GM21529 (cell line): ENCODE data around the gene IL17REL.

Experiments used
- ATAC-seq: cut with Tn5 transposase; IDR thresholded peaks from one replicate; pipeline ENCODE4 v1.9.1; 2021; ENCODE audit not compliant: unreplicated experiment

IL17REL gene

DNA sequence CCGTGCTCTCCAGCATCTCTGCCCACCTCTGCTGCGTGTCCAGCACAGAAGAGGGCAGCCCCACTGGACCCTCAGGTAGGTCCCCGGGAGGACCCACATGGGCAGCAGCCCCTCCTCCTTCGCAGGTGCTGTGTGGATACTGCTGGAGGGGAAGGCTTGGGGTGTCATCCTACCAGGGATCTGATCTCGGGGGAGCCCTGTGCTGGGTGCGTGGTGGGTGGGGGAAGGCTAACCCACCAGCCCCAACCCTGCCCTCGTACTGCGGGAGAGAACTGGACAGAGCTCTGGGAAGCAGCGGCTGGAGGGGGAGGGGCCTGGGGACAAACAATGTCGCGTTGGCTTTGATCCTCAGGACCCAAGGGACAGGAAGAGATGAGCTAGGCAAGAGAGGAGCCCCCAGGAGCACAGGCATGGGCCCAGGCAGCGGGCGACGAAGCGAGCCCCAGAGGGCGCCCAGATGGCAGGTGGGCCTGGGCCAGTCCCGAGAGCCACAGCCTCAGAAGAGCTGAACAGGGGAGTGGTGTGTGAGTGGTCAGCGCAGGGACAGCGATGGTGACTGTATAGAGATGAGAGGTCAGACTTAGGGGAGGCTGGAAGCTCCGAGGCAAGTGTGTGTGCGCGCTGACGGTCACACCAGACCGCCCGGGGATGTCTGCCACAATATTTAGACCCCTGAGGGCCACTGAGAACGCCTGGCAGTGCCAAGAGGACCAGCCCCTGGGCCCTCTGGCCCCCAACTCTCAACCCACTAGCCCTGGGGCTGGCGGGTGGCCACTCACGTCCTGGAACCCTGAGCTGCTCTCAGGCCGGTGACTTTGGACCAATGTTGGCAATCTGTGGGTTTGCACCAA is 53.4 kb downstream of the IL17REL start:
- no peak for ATAC-seq

- no peak for ATAC-seq
Measured at GRCh38 chr22:49958366-49958921, 54.1 kb downstream of the IL17REL start.

- ATAC-seq, result no peak
Measured at GRCh38 chr22:49957826-49958365, 54.7 kb downstream of the IL17REL start.

DNA sequence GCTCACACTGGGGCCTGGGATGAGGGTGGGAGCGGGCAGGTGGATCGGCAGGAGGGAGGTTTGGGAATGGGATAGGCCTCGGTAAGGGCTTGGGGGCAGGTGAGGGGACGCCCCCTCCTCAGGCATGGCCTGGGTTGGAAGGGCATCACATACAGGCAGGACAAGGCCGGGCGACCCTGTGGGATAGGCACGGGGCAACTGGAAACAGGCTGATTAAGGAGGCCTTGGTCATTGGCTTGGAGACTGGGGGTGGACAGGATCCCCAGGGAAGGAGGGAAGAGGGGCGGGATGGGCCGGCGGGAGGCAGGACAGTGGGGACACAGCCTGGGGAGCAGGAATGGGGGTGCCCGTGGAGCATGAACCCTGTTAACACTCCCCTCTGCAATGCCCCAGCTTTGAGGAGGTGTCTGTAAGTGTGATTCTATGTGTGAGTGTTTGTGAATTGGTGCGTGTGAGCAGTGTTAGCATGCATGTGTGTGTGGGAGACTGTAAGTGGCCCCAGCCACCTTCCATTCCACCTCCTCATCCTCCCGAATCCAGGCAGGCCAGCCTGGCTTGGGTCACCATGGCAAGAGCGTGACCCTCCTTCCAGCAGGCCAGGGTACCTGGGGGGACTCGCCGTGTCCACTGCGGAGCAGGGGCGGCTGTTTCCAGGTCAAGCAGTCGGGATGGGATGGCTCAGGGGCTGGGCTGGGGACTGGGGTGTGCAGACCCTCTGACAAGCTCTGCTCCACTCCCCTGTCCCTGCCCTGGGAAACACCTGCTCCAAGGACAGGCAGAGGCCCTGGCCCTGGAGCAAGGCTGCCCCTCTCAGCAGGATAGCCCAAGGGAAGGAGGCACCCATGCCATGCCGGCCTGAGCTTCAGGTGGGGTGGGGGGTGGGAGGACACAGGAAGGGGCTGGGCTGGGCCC is 55.4 kb downstream of the IL17REL start:
- no peak for ATAC-seq

DNA sequence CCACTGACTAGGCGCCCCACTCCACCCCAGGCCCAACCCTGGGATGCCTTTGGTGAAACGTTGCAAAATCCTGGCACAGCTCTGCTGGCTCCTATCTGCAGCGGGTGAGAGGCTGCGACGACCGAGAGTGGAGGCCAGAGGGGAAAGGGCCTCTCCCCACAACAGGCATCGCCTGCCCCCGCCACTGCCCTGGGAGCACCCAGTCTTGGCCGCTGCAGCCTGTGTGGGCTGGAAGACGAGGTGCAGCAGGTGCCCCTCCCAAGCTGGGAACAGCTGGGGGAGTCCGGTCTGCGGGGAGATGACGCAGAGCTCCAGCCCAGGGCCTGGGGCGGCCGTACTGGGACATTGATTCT is 56.2 kb downstream of the IL17REL start:
- ATAC-seq, result no peak

DNA sequence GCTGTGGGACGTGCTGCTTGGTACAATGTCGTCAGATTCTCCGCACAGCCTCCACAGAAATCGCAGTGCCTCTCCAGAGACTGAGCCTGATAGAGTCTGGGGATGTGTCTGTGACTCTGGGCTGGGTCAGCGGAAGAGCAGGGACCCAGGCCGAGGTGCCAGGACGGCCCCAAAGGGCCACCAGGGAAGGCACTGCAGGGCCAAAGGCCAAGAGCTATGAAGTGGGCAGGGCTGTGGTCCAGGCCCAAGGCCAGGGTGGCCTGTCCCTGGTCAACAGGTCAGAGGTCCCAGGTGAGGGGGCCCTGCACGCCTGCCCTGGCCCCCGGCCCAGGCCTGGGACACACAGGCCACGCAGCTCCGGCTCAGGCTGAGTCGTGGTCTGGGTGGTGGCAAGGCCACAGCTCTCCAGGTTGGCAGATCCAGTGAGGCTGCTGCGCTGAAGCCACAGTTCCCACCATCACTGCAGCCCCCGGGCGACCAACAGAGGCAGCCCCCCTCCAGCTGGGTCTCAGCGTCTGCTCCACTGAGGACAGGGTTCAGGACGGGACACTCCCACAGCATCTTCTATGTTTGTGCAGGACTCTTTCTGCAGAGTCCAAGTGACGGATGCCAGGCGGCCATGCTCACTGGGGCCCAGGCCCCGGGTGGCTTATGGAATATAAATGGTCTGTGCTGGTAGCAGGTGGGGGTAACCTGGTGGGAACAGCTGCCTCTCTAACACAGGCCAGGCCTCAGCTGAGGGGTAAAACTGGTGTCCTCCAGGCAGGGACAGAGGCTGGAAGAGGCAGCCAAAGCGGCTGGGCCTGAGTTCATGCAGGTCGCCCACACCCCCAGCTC is 56.8 kb downstream of the IL17REL start:
- no peak for ATAC-seq

GRCh38 chr22:49954991-49955580 is 57.5 kb downstream of the IL17REL start:
- no peak for ATAC-seq

- ATAC-seq, result no peak
Measured at GRCh38 chr22:49954354-49954753, 58.2 kb downstream of the IL17REL start.

- ATAC-seq, result no peak
Measured at GRCh38 chr22:49953680-49954344, 58.8 kb downstream of the IL17REL start.

GRCh38 chr22:49953027-49953679 is 59.4 kb downstream of the IL17REL start:
- ATAC-seq, result no peak

DNA sequence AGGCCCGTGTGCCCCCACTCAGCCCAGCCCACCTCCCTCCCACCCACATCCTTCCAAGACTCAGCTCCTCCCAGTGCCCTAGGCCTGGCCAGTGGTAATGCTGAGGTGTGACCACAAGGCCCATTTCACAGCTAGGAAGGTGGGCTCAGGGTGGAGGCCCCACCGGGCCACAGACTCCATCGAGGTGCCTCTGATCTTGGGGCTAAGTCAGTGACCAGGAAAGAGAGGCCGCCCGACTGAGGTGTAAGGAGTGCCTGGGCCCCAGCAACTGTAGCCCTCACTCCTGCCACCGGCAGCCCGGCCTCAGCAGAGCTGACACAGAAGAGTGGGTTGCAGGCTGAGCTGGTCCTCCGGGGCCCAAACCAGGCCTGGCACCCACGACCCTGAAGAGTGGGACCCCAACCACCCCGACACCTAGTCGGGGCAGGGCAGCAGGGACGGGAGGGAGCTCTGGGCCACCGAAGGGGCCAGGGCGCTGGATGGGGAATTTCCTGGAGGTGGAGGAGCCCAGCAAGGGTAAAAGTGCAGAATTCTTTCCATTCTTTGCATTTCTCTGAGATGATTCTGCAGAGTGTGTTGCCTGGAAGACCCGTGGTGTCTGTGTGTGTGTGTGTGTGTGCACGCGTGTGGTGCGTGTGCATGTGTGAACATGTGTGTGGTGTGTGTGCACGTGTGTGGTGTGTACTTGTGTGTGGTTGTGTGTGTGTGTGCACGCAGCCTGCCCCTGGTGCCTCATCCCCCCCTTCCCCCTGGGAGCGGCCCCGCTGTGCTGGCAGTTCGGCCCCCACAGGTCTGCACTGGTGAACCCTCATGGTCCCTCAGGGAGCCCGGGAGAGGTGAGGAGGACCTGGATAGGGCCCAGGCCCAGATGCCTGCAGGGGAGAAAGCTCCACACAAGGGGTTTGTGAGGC is 60.3 kb downstream of the IL17REL start:
- no peak for ATAC-seq

DNA sequence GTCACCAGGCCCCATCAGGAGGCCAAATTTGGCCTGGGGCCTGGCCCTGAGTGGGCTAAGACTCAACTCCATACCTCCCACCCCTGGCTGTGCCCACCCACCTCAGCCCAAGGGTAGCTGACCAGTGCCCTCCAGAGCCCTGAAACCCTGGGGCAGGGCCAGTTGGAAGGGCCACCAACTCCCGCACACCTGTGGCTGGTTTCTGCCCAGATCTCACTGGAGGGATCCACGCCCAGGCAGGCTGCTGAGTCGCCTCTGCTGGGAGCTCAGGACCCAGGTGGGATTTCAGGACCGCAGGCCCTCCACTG is 60.9 kb downstream of the IL17REL start:
- no peak for ATAC-seq

DNA sequence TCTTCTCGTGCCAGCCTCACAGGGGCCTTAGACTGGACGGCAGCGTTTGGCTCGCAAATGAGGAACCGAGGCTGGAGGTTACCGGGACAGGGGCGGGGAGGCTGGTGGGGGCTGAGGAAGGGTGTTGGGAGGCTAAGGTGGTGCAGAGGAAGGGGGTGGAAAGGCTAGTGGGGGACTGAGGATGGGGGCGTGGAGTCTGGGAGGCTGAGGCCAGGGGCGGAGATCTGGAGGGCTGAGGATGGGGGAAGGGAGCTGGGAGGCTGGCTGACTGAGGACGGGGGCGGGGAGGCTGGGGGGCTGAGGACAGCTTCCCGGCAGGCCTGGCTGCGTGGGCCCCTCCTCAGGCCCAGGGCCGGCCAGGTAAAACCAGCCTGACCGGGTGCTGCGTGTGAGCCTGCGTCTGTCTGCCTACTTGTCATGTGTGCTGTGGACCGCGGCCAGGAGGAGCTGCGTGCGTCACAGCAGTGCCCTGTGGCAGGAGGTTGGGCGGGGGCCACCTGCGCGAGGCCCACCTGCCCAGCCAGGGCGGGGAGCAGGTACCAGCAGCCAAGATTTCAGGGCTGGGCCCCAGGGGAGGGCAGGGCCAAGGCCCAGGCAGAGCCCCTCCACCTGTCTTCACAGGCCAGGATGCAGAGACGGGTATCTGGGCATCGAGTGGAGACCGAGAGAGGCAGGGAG is 61.4 kb downstream of the IL17REL start:
- ATAC-seq, result no peak

DNA sequence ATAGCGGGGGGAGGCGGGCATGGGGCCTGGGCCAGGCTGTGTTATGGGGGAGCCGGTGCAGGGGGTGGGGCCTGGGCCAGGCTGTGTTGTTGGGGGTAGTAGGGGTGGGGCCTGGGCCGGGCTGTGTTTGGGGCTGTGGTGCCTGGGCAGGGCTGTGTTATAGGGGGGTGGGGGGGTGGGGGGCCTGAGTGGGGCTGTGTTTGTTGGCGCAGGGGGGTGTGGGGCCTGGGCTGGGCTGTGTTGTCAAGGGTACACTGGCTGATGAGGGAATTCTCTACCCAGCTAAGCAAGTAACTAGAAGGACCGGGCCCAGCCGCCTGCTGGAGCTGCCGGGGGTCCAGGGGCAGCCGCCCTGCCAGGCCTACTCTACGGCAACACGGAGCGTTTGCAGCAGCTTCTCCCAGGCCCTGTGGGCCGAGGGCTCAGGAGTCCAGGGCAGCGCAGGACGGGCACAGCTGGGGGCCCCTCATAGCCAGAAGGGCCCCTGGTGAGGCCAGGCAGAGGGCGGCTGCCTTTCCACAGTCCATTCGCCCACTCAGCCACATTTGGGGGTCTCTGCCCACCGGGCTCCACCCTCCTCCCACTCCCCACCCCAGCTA is 62.1 kb downstream of the IL17REL start:
- ATAC-seq, result no peak

GRCh38 chr22:49949914-49950292 is 62.7 kb downstream of the IL17REL start:
- ATAC-seq, result no peak

GRCh38 chr22:49948958-49949913 is 63.3 kb downstream of the IL17REL start:
- no peak for ATAC-seq
